GM18526 (cell line): Measurements from ENCODE around the gene UGT2A1.

ENCODE experiments used
- POLR2A ChIP-seq: IDR thresholded peaks from 3 replicates; pipeline ENCODE4 v1.6.1; 2011; ENCODE audit not compliant: insufficient read length; ENCODE audit errors: extremely low read depth

UGT2A1 gene

GRCh38 chr4:69610484-69610883 is 42.6 kb downstream of the UGT2A1 start:
- TF ChIP-seq POLR2A: no peak

- TF ChIP-seq POLR2A: no peak
Observed at GRCh38 chr4:69601065-69601464, 52.0 kb downstream of the UGT2A1 start.

- TF ChIP-seq POLR2A: no peak
Observed at GRCh38 chr4:69600013-69600412, 53.0 kb downstream of the UGT2A1 start.

GRCh38 chr4:69594382-69594781 is 58.7 kb downstream of the UGT2A1 start:
- TF ChIP-seq POLR2A: no peak

- no peak for TF ChIP-seq POLR2A
Observed at GRCh38 chr4:69591364-69591763, 61.7 kb downstream of the UGT2A1 start.

GRCh38 chr4:69589884-69590283 is 63.2 kb downstream of the UGT2A1 start:
- TF ChIP-seq POLR2A: no peak

- TF ChIP-seq POLR2A: no peak
Observed at GRCh38 chr4:69584135-69584534, 68.9 kb downstream of the UGT2A1 start.

- TF ChIP-seq POLR2A: no peak
Observed at GRCh38 chr4:69583543-69583942, 69.5 kb downstream of the UGT2A1 start.

- TF ChIP-seq POLR2A: no peak
Observed at GRCh38 chr4:69577245-69577644, 75.8 kb downstream of the UGT2A1 start.

- no peak for TF ChIP-seq POLR2A
Observed at GRCh38 chr4:69576251-69576877, 76.7 kb downstream of the UGT2A1 start.

- TF ChIP-seq POLR2A: no peak
Observed at GRCh38 chr4:69568787-69569186, 84.3 kb downstream of the UGT2A1 start.

GRCh38 chr4:69563424-69563823 is 89.6 kb downstream of the UGT2A1 start:
- no peak for TF ChIP-seq POLR2A

GRCh38 chr4:69549651-69550050 is 103.4 kb downstream of the UGT2A1 start:
- no peak for TF ChIP-seq POLR2A

- TF ChIP-seq POLR2A: no peak
Observed at GRCh38 chr4:69546134-69546765, 106.8 kb downstream of the UGT2A1 start.
